ENCODE results near the gene NOP14.

- TF ChIP-seq L3MBTL2 (conservative IDR thresholded peaks at IDR 0.05) (no peak), SUZ12 (IDR thresholded peaks at IDR 0.05) (no peak), BHLHE40 (IDR thresholded peaks at IDR 0.05; ENCODE audit: borderline replicate concordance) (no peak), FOXA1 (IDR thresholded peaks at IDR 0.05) (no peak)
Measured at GRCh38 chr4:2914256-2915126, 48.7 kb downstream of the NOP14 start.
